Activated T-helper 9 cell treated with anti-CD3 and anti-CD28 coated beads, Interleukin-2, amount 50 U/mL, for 16 hours (primary cell): ENCODE measurements around the gene RTN4IP1.

Experiments used
- DNase-seq: peaks from one replicate; pipeline ENCODE4 v3.0.0-alpha.2; 2020; ENCODE audit warnings: low read depth

RTN4IP1 gene

GRCh38 chr6:106546691-106547414 is 82.4 kb downstream of the RTN4IP1 start:
- no peak for DNase-seq

DNA sequence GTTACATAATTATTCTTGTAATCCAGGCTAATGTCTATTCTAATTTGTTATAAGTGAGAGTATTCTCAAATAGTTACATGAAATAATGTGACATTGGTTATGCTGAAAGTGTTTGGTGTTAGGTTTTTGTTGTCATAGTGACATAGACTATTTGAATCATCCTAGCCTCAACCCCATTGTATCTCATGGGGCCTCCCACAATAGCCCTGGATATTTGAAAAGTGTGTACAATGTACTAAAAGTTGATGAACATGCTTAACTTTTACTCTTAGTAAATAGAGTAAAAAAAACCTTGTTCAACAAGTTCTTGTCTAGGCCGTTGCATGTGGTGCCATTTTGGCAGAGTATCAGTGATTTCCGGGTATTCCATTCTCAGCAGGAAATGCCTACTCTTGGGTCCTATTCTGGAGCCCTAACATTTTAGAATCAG is 83.0 kb downstream of the RTN4IP1 start:
- DNase-seq = no peak

GRCh38 chr6:106540907-106541306 is 88.4 kb downstream of the RTN4IP1 start:
- no peak for DNase-seq

GRCh38 chr6:106540432-106540831 is 88.9 kb downstream of the RTN4IP1 start:
- DNase-seq = no peak

DNA sequence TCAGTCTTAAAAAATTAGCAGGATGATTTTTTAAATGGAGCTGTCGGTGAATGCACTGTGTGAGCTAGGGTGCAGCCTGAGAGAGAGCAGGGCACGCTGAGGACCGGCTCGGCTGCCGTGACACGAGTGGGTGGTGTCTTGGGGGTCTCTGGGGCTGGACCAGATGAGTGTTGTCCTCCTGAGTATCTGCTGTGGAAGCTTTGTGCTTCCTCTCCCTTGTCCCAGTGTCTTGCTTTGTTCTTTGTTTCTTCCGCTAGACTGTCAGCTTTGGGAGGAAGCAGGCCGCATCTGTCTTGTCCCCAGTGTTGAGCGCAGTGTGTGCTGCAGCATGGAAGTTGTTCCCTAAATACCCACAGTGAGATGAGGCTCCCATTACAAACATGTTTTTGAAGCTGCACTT is 89.4 kb downstream of the RTN4IP1 start:
- DNase-seq = no peak

DNA sequence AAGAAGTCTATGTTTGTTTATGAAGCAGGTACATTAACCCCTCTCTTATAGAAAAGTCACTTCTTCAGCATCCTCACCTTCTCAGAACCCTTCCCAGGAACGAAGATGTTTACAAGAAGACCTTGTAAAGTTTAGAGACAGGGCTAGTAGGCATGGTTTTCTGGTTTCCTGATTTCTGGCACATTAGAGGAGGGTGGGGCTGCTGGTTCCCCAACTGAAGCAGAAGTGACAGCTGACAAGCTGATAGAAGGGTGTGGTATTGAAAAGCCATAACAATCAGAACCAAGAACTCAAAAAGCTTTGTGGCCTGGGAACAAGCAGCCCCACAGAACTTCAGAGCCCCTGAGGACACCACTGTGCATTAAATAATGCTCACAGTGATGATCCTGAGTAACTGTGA is 91.2 kb downstream of the RTN4IP1 start:
- DNase-seq = no peak

DNA sequence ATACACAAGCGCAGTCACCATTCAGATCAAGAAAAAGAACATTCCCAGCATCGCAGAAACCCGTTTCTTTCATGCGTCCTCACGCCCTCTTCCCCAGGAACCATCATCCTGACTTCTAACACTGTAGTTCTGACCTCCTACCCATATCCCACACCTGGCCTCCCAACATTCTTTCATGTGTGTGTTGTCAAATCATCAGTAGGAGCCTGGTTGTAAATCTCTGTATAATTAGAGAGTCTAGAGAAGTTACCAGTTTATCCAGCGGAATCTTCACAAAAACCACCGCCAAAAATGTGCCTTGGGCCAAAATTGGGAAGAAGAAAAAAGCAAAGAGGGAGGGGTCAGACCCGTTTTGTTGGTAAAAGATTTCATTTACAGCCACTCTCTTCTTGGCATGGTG is 91.6 kb downstream of the RTN4IP1 start:
- no peak for DNase-seq

- DNase-seq = no peak
These were observed 92.4 kb downstream of the RTN4IP1 start for GRCh38 chr6:106536851-106537250.

DNA sequence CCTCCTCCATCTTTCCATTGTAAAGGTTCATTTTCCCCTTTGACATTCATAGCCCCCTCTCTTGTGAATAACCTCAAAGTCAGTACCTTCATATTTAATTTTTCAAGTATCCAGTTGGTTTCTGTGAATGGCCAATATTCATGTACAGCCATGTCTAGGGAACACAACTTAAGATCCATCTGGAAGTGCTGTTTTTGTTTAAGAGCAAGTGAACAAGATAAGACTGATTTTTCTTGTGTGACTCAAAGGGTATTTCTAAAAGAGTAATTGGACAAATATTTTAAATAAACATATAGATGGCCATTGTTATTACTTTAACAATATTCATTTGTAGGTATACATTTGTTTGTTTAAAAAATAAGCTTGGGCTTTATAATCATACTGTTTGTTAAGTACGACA is 92.9 kb downstream of the RTN4IP1 start:
- no peak for DNase-seq

- DNase-seq = no peak
These were observed 94.3 kb downstream of the RTN4IP1 start for GRCh38 chr6:106535012-106535411.

GRCh38 chr6:106534564-106534982 is 94.7 kb downstream of the RTN4IP1 start:
- DNase-seq = peak; percentile 50

DNA sequence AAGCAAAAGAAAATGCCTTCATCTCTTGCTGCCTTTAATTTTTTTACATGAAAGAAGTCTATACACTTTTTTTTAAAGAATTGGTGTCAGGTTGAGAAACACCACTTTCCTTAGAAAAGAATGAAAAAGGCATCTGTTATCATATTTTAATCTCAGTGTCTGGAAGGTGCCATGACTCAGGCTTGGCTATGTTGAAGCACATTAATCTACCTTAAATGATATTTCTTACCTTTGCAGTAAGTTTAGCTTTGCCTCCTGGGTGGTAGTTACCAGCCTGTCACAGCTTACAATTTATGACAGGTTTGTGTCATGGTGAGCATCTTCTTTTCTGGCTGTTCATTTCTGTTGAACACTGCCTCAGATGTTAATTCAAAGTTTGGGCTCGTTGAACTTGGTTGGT is 95.3 kb downstream of the RTN4IP1 start:
- DNase-seq = no peak

DNA sequence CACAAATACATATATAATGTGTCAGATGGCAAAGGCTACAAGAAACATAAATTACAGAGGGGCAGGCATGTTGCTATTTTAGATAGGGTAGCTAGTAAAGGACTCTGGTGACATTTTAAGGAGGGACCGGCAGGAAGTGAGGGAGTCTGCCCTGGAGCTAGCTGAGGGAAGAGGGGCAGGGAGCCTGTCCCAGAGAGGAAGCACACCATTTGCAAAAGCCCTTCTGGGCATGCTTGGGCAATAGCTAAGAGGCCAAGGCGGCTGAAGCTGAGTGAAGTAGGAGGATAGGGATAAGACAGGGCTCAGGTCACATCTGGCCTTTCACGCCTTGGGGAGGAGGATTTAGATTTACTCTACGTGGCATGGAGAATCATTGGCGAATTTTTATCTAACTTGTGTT is 96.2 kb downstream of the RTN4IP1 start:
- DNase-seq = no peak

DNA sequence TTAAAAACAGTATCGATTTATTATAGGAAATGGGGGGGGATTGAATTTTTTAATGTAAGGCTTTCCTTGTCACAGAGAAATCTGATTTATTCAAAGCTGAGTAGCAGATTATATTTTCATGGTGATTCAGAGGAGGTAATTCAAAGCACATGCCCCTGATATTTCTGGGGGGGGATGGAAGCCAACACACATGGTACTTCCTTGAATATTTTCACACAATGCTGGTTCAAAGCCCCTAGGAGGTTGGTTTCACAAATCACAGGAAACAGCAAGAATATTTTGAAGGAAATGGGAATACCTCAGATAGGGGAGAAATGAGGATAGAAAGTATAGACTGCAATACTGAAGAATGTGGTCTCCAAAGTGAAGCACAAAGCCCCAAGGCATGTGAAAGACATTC is 98.8 kb downstream of the RTN4IP1 start:
- no peak for DNase-seq

GRCh38 chr6:106530026-106530425 is 99.3 kb downstream of the RTN4IP1 start:
- no peak for DNase-seq

DNA sequence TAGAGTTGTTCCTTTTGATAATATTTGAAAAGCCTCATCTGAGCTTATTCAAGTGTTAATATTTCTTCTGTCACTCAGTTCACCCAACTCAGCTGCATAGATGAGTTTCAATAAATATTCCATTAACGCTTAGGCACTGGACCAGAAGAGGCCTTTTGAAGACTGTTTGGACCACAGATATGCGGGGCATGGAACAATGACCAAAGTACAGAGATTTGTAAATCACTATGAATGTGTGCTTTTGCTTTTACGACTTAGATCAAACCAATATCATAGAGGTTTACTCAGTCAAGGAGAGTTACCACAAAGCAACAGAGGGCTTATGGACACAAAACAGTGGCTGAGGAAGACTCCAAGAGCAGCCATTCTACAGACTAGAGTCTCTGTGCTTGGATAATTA is 99.9 kb downstream of the RTN4IP1 start:
- DNase-seq = no peak

DNA sequence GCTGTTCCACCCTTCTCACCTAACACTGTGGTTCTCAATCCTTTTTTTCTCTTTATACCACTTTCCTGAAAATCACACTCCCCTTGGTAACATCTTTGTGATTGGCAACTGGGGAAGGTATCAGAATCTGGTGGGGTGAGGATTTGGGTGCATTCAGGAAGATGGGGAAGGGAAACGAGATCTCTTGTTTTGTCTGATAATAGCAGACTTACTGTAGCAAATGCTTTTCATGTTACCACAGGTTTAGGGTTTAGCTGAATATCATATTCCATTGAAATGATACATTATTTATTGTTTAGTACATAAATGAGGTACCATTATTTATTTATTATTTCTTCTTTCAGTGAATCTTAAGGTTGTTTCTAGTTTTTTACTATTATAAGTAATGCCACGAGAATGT is 100.8 kb downstream of the RTN4IP1 start:
- DNase-seq = no peak

DNA sequence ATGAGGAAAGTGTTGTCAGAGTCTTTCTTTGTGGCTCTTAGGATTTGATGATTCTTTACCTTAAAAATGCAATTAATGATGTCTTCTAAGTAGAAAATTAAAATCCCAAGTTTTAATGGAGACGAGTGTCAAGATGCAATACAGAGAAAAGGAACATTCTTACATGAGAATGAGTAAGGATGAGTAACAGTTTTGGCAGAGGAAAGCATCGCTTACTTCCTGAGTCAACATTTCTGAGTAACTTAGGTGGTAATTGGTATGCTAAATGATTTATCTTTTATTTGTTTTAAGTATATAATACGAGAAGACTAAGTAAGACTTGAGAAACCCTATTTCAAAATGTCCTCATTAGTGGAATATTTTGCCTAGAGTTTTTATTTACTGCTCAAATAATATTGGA is 101.3 kb downstream of the RTN4IP1 start:
- no peak for DNase-seq

GRCh38 chr6:106527117-106527516 is 102.2 kb downstream of the RTN4IP1 start:
- no peak for DNase-seq

GRCh38 chr6:106525882-106526275 is 103.4 kb downstream of the RTN4IP1 start:
- no peak for DNase-seq

- DNase-seq = no peak
These were observed 104.0 kb downstream of the RTN4IP1 start for GRCh38 chr6:106525107-106525881.

DNA sequence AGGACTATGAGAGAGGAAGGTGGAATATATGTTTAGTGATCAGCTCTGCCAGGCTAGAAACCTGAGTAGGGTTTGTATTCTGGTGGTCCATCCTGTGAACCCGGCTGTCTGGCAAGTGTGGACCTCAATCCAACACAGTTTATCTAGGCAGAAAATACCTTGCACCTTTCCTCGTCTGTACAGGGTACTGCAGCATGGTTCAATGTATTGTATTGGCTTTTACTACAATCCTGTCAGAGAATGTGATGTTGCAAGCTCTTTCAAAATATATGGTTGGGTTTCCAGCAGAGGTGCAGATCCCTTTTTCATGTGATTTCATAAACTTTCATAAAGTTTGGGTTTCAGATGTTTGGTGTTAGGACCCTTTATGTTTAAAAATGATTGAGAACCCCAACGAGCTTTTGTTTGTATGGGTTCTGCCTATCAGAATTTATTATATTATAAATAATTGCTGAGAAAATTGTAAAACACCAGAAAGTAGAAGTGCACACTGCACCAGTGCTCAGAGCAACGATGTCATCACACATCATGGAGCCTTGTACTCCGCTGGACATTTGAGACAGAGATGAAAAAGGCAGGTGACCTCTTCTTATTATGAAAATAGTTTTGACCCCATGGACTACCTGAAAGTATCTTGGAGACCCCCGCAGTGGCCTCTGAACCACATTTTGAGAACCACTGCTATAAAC is 106.6 kb downstream of the RTN4IP1 start:
- DNase-seq = no peak
